Subcutaneous abdominal adipose tissue (tissue), 5 donors: ENCODE measurements around the gene NEMF.

ENCODE experiments used
- H3K27ac ChIP-seq: one replicate; pipeline ENCODE4 v1.7.0; 2013; ENCODE audit warnings: low read depth, mild to moderate bottlenecking, inconsistent platforms, low read length, moderate library complexity
- H3K27me3 ChIP-seq, 5 donors: one replicate each; pipeline ENCODE4 v1.7.0; 2013; ENCODE audit warnings: low read length in 5 of 5, inconsistent platforms in 1 of 5; ENCODE audit not compliant: control insufficient read depth in 5 of 5, insufficient read depth in 4 of 5
- H3K36me3 ChIP-seq, 5 donors: one replicate each; pipeline ENCODE4 v1.7.0; 2013; ENCODE audit warnings: low read length in 5 of 5; ENCODE audit not compliant: control insufficient read depth in 5 of 5, insufficient read depth in 5 of 5
- H3K4me1 ChIP-seq, 5 donors: one replicate each; pipeline ENCODE4 v1.7.0; 2013; ENCODE audit warnings: low read length in 5 of 5, mild to moderate bottlenecking in 3 of 5, moderate library complexity in 1 of 5; ENCODE audit not compliant: control insufficient read depth in 5 of 5, insufficient read depth in 5 of 5
- H3K4me3 ChIP-seq, 5 donors: one replicate each; pipeline ENCODE4 v1.7.0; 2013; ENCODE audit warnings: low read length in 5 of 5, low read depth in 1 of 5
- H3K9ac ChIP-seq, 5 donors: one replicate each; pipeline ENCODE4 v1.7.0; 2013; ENCODE audit warnings: low read length in 5 of 5, mild to moderate bottlenecking in 4 of 5, moderate library complexity in 3 of 5
- H3K9me3 ChIP-seq, 5 donors: one replicate each; pipeline ENCODE4 v1.7.0; 2013; ENCODE audit warnings: low read length in 5 of 5; ENCODE audit not compliant: control insufficient read depth in 5 of 5
- donor health status: healthy.
- donor health status: healthy.
- donor health status: healthy.
- donor health status: healthy.
- donor health status: healthy.

Gene NEMF

GRCh38 chr14:49862089-49862673 is 9.6 kb upstream of the NEMF start:
- Histone ChIP-seq H3K4me1 (peaks cover 0 to 34% (median 21%) of the 10 kb centered on the region in 5 donors), H3K36me3 (no peaks in the 10 kb centered on the region), H3K9ac (peak overlapping the region; percentile 7 to 97 (median 86)), H3K4me3 (peak overlapping the region; percentile 70 to 98 (median 93)), H3K27ac (peak overlapping the region; percentile 98), H3K9me3 (no peaks in the 10 kb centered on the region), H3K27me3 (no peaks in the 10 kb centered on the region)

GRCh38 chr14:49861699-49862088 is 9.1 kb upstream of the NEMF start:
- H3K27me3 ChIP-seq = no peaks in the 10 kb centered on the region
- peak overlapping the region; percentile 98 for H3K27ac ChIP-seq
- H3K4me3 ChIP-seq = peak overlapping the region; percentile 70 to 98 (median 93)
- H3K9me3 ChIP-seq = no peaks in the 10 kb centered on the region
- no peaks in the 10 kb centered on the region for H3K36me3 ChIP-seq
- H3K9ac ChIP-seq = peak overlapping the region; percentile 7 to 97 (median 86)
- peaks cover 0 to 34% (median 21%) of the 10 kb centered on the region in 5 donors for H3K4me1 ChIP-seq

- Histone ChIP-seq H3K4me3 (peak overlapping the region; percentile 70 to 98 (median 93)), H3K9ac (peak overlapping the region; percentile 7 to 97 (median 86)), H3K27ac (peak overlapping the region; percentile 98), H3K36me3 (no peaks in the 10 kb centered on the region), H3K9me3 (no peaks in the 10 kb centered on the region), H3K4me1 (peaks cover 0 to 34% (median 21%) of the 10 kb centered on the region in 5 donors), H3K27me3 (no peaks in the 10 kb centered on the region)
Measured at GRCh38 chr14:49860988-49861698, 8.6 kb upstream of the NEMF start.

- Histone ChIP-seq H3K27ac (no peak overlapping the region), H3K36me3 (no peaks in the 10 kb centered on the region), H3K4me3 (no peak overlapping the region), H3K27me3 (no peaks in the 10 kb centered on the region), H3K9me3 (no peaks in the 10 kb centered on the region), H3K4me1 (peaks cover 0 to 24% (median 13%) of the 10 kb centered on the region in 5 donors), H3K9ac (no peak overlapping the region)
Measured at GRCh38 chr14:49858383-49858782, 5.8 kb upstream of the NEMF start.

GRCh38 chr14:49857427-49858003 is 4.9 kb upstream of the NEMF start:
- Histone ChIP-seq H3K27ac (no peak overlapping the region), H3K36me3 (no peaks in the 10 kb centered on the region), H3K4me1 (peaks cover 0 to 26% (median 13%) of the 10 kb centered on the region in 5 donors), H3K27me3 (no peaks in the 10 kb centered on the region), H3K4me3 (no peak overlapping the region), H3K9ac (no peak overlapping the region), H3K9me3 (no peaks in the 10 kb centered on the region)

GRCh38 chr14:49853572-49854375 is 1.2 kb upstream of the NEMF start:
- Histone ChIP-seq H3K9me3 (no peaks in the 10 kb centered on the region), H3K27me3 (no peaks in the 10 kb centered on the region), H3K36me3 (peaks cover 4 to 19% (median 10%) of the 10 kb centered on the region in 5 donors), H3K4me1 (peaks cover 0 to 33% (median 19%) of the 10 kb centered on the region in 5 donors), H3K4me3 (peak overlapping the region; percentile 80 to 100 (median 99)), H3K9ac (peak overlapping the region in 1 of 5 donors; percentile 17), H3K27ac (no peak overlapping the region)

- Histone ChIP-seq H3K27me3 (no peaks in the 10 kb centered on the region), H3K4me1 (peaks cover 0 to 33% (median 19%) of the 10 kb centered on the region in 5 donors), H3K9me3 (no peaks in the 10 kb centered on the region), H3K36me3 (peaks cover 4 to 19% (median 10%) of the 10 kb centered on the region in 5 donors), H3K9ac (peak overlapping the region in 3 of 5 donors; percentile 95 to 100 (median 99)), H3K27ac (peak overlapping the region; percentile 95), H3K4me3 (peak overlapping the region; percentile 80 to 100 (median 99))
Measured at GRCh38 chr14:49853158-49853477, 530 bp upstream of the NEMF start.

GRCh38 chr14:49851813-49852212 is 775 bp downstream of the NEMF start:
- Histone ChIP-seq H3K4me3 (peak overlapping the region; percentile 80 to 100 (median 99)), H3K9me3 (no peaks in the 10 kb centered on the region), H3K9ac (peak overlapping the region; percentile 95 to 100 (median 99)), H3K36me3 (peaks cover 4 to 19% (median 10%) of the 10 kb centered on the region in 5 donors), H3K27me3 (no peaks in the 10 kb centered on the region), H3K27ac (peak overlapping the region; percentile 95), H3K4me1 (peaks cover 0 to 33% (median 19%) of the 10 kb centered on the region in 5 donors)

- peaks cover 0 to 33% (median 19%) of the 10 kb centered on the region in 5 donors for H3K4me1 ChIP-seq
Measured at GRCh38 chr14:49849213-49849847, 3.3 kb downstream of the NEMF start.

More at GRCh38 chr14:49849213-49849847, 3.3 kb downstream of the NEMF start:
- Histone ChIP-seq H3K27ac (no peak overlapping the region), H3K9me3 (no peaks in the 10 kb centered on the region), H3K4me3 (no peak overlapping the region), H3K36me3 (peaks cover 17 to 40% (median 20%) of the 10 kb centered on the region in 5 donors), H3K27me3 (no peaks in the 10 kb centered on the region), H3K9ac (peak overlapping the region in 1 of 5 donors; percentile 19)
